GM12878 (cell line): ENCODE data around the gene RPL9. TPM values are rescaled to one million over a fixed set of nuclear protein-coding genes. Genes with fewer than 3 reads are reported as not detected.

Experiments
- ATAC-seq: fragments of 200-7000 bp; cut with Tn5 transposase; 3 replicates; pipeline ENCODE4 v1.9.1; 2020; ENCODE audit warnings: mild to moderate bottlenecking, moderate library complexity
- BruUV-seq: library from RNA; stranded (reverse); fragments of 400-500 nt; replicated peaks from 2 replicates; lab custom pipeline; 2021; lab: Mats Ljungman, UMichigan
- CTCF ChIA-PET: fragments of 300-600 bp; sonication (Branson Sonifier 250); formaldehyde crosslinking; extraction: SDS; loops from one replicate; lab custom pipeline; 2021; ENCODE audit warnings: inconsistent platforms; lab: Yijun Ruan, JAX
- POLR2A ChIA-PET: fragments of 350-600 bp; formaldehyde crosslinking; extraction: SDS; loops from one replicate; lab custom pipeline; 2021; ENCODE audit warnings: inconsistent platforms; lab: Charles Lee
- RAD21 ChIA-PET: fragments of 300-600 bp; sonication (Branson Sonifier 250); formaldehyde crosslinking; loops from one replicate; lab custom pipeline; 2023; ENCODE audit warnings: antibody characterized with exemption; ENCODE audit not compliant: unreplicated experiment; lab: Charles Lee
- SMC1A ChIA-PET: fragments of 300-600 bp; sonication (Branson Sonifier 250); formaldehyde crosslinking; loops from one replicate; lab custom pipeline; 2023; ENCODE audit not compliant: unreplicated experiment, uncharacterized antibody; lab: Charles Lee
- DNase-seq: peaks from one replicate; pipeline ENCODE4 v3.0.0-alpha.2; 2011; ENCODE audit warnings: low read depth, low spot score
- FAIRE-seq: peaks from 3 replicates; lab custom pipeline; 2011; peaks lifted over from hg19 to GRCh38; lab: Jason Lieb, UNC
- H2AFZ ChIP-seq: 2 replicates; pipeline ENCODE4 v1.6.0; 2011; ENCODE audit warnings: low read depth, low read length, control low read depth; ENCODE audit not compliant: control insufficient read depth
- H3K27ac ChIP-seq: 2 replicates; pipeline ENCODE4 v1.5.1; 2011; ENCODE audit warnings: control low read depth; ENCODE audit not compliant: control insufficient read depth, insufficient read depth
- H3K27me3 ChIP-seq, 2 experiments: replicated peaks in 1 of 2; 2 replicates each; pipeline versions ENCODE4 v1.6.0 to v1.6.1; 2011; ENCODE audit warnings: low read length in 1 of 2; ENCODE audit not compliant: control insufficient read depth in 2 of 2, insufficient read depth in 2 of 2
- H3K36me3 ChIP-seq, 2 experiments: 2 replicates each; pipeline ENCODE4 v1.5.1; 2011; ENCODE audit warnings: low read length in 1 of 2; ENCODE audit not compliant: control insufficient read depth in 2 of 2, insufficient read depth in 2 of 2
- H3K4me1 ChIP-seq: 2 replicates; pipeline ENCODE4 v1.6.1; 2011; ENCODE audit warnings: mild to moderate bottlenecking, low read length, moderate library complexity, mixed read lengths; ENCODE audit not compliant: control insufficient read depth, insufficient read depth
- H3K4me2 ChIP-seq: 2 replicates; pipeline ENCODE4 v1.6.0; 2011; ENCODE audit warnings: control low read depth; ENCODE audit not compliant: control insufficient read depth, insufficient read depth
- H3K4me3 ChIP-seq: fragments of 200-600 bp; sonication (generic); 2 replicates; pipeline ENCODE4 v1.5.1; 2016
- H3K79me2 ChIP-seq: 2 replicates; pipeline ENCODE4 v1.6.0; 2011; ENCODE audit warnings: low read length; ENCODE audit not compliant: control insufficient read depth, insufficient read depth
- H3K9ac ChIP-seq: 2 replicates; pipeline ENCODE4 v1.8.0; 2011; ENCODE audit warnings: low read length, control low read depth, mixed read lengths; ENCODE audit not compliant: control insufficient read depth, insufficient read depth
- H3K9me3 ChIP-seq: replicated peaks from 3 replicates; pipeline ENCODE4 v1.5.1; 2011; ENCODE audit warnings: mild to moderate bottlenecking, low read length; ENCODE audit not compliant: control insufficient read depth, insufficient read depth
- H4K20me1 ChIP-seq: 2 replicates; pipeline ENCODE4 v1.6.0; 2011; ENCODE audit not compliant: control insufficient read depth, insufficient read depth
- FOXM1 ChIP-seq: IDR thresholded peaks from 2 replicates; pipeline ENCODE4 v1.6.1; 2012; ENCODE audit warnings: low read depth, mild to moderate bottlenecking, inconsistent platforms, low read length, moderate library complexity
- MLLT1 ChIP-seq: fragments of 450-650 bp; IDR thresholded peaks from 2 replicates; pipeline ENCODE4 v1.6.1; 2016; ENCODE audit warnings: mild to moderate bottlenecking
- MTA3 ChIP-seq: IDR thresholded peaks from 2 replicates; pipeline ENCODE4 v1.6.1; 2012; ENCODE audit warnings: low read length, inconsistent platforms, borderline replicate concordance
- NFIC ChIP-seq: IDR thresholded peaks from 2 replicates; pipeline ENCODE4 v1.6.1; 2012; ENCODE audit warnings: low read depth, mild to moderate bottlenecking, inconsistent platforms, low read length, moderate library complexity
- POLR2AphosphoS5 ChIP-seq: IDR thresholded peaks from 2 replicates; pipeline ENCODE4 v1.6.1; 2011; ENCODE audit warnings: mild to moderate bottlenecking, low read length, inconsistent platforms
- STAT1 ChIP-seq: fragments of 450-650 bp; conservative IDR thresholded peaks from 2 replicates; pipeline ENCODE4 v1.6.1; 2014; ENCODE audit warnings: antibody characterized with exemption, mild to moderate bottlenecking
- ZBED1 ChIP-seq: IDR thresholded peaks from 2 replicates; pipeline ENCODE4 v1.6.1; 2016; ENCODE audit warnings: borderline replicate concordance
- ZNF24 ChIP-seq: fragments of 450-650 bp; IDR thresholded peaks from 2 replicates; pipeline ENCODE4 v1.6.1; 2017; ENCODE audit warnings: antibody characterized with exemption, mild to moderate bottlenecking
- WGBS: methylation state at CpG from one replicate; pipeline ENCODE4 v1.1.6; 2016; ENCODE audit warnings: low lambda C conversion rate; ENCODE audit not compliant: insufficient replicate concordance, insufficient coverage; ENCODE audit errors: missing lambda C conversion rate; 5-methylcytosine and 5-hydroxymethylcytosine counted together
- in situ Hi-C: fragments of 300-500 bp; cut with MboI; formaldehyde crosslinking; loops from 9 replicates; pipeline ENCODE4 v1.14.3; 2018; ENCODE audit warnings: mixed read lengths
- intact Hi-C: fragments of 100-400 bp; cut with micrococcal nuclease; formaldehyde crosslinking; loops from one replicate; pipeline ENCODE4 v1.14.2; 2022; ENCODE audit not compliant: unreplicated experiment
- polyA plus RNA-seq, 11 experiments: library from polyadenylated mRNA; depleted of rRNA in 4 of 11; unstranded in 6 of 11; stranded (reverse) in 5 of 11; fragments of >200 nt; fragmentation: Nextera tagmentation in 4 of 11; fragmentation: Illumina TruSeq in 1 of 11; extraction: Ambion mirVana in 4 of 11; extraction: Trizol in 1 of 11; gene quantifications; 1 replicate in 1 of 11; 2 replicates in 10 of 11; pipeline versions ENCODE4 v1.2.1 to v1.2.3, GENCODE V29; 2011 to 2016; ENCODE audit warnings: inconsistent platforms in 2 of 11, missing spikeins in 2 of 11, low read depth in 1 of 11
- total RNA-seq, 4 experiments: library from RNA; depleted of rRNA in 3 of 4; stranded (reverse); fragments of >200 nt in 3 of 4; fragmentation: Illumina TruSeq in 1 of 4; extraction: Trizol in 1 of 4; gene quantifications; 2 replicates each; pipeline versions ENCODE4 v1.2.1 to v1.2.3, GENCODE V29; 2013 to 2021

Gene RPL9
- total and polyA plus RNA-seq, 10 of the 15 experiments (the other 5 are each of a cell fraction or from before 2014, with no cell fraction given) = 1,006 to 4,767 (median 2,910) TPM

- no TSS peak for BruUV-seq
- DNase-seq (no peak), ATAC-seq (no peak), FAIRE-seq (no peak)
- in situ Hi-C loops (no loop called here), intact Hi-C loops (no loop called here)
- no peak overlapping the region for H3K27ac ChIP-seq
- no peaks in the 10 kb centered on the region for H3K27me3 ChIP-seq
- H3K36me3 ChIP-seq = peaks cover 6 to 49% of the 10 kb centered on the region in 2 experiments
- CTCF ChIA-PET = interaction anchor here (0.6 kb wide), 1 partner anchor 583 kb away, joined by 3 read pairs; no protein-coding TSS in a partner anchor
- no peak overlapping the region for H2AFZ ChIP-seq
- TF ChIP-seq ZNF24 = no peak
- TF ChIP-seq NFIC = peak; percentile 43; the same call in 1 of the 2 replicates
- no peak for TF ChIP-seq MLLT1
- peak; percentile 15; the same call in 1 of the 2 replicates for TF ChIP-seq FOXM1
- peak; percentile 3; the same call in 1 of the 2 replicates for TF ChIP-seq MTA3
- 0 out of 2 replicates have a peak, but pooled peaks have one; percentile 60 for TF ChIP-seq ZBED1
- TF ChIP-seq POLR2AphosphoS5 = 0 out of 2 replicates have a peak, but pooled peaks have one; percentile 43
- no peak for TF ChIP-seq STAT1
- no peak overlapping the region for H3K4me2 ChIP-seq
- H3K9ac ChIP-seq = no peak overlapping the region
- POLR2A ChIA-PET = interaction anchor here (0.6 kb wide), 1 partner anchor 120 kb away, joined by 3 read pairs; no protein-coding TSS in a partner anchor
- peaks cover 3% of the 10 kb centered on the region; the same call in 1 of the 2 replicates for H3K4me1 ChIP-seq
- peaks cover 25% of the 10 kb centered on the region for H3K79me2 ChIP-seq
- SMC1A ChIA-PET = interaction anchor here (0.6 to 1.4 kb wide), 4 partner anchors 22 to 440 kb away, joined by 3 to 4 read pairs (median 4); no protein-coding TSS in a partner anchor
- H3K4me3 ChIP-seq = no peak overlapping the region
- no peaks in the 10 kb centered on the region for H3K9me3 ChIP-seq
- peaks cover 7% of the 10 kb centered on the region for H4K20me1 ChIP-seq
- RAD21 ChIA-PET = no interaction called here
- 86% methylated on average over 6 of the region's 6 CpGs for WGBS
Observed at GRCh38 chr4:39452153-39452859, 6.4 kb downstream of the RPL9 start.
